CD14-positive monocyte (primary cell): ENCODE results near the gene ZNF423. TPM values are rescaled to one million over a fixed set of nuclear protein-coding genes. Genes with fewer than 3 reads are reported as not detected.
A peak's percentile ranks its signal among the peaks of the same experiment; 100 is the strongest.

Experiments used
- DNase-seq, 3 donors: peaks; one replicate each; pipeline ENCODE4 v3.0.0-alpha.2; 2011 to 2022
- H2AFZ ChIP-seq: 2 replicates; pipeline ENCODE4 v1.6.0; 2012; ENCODE audit warnings: mild to moderate bottlenecking, low read depth, low read length, inconsistent platforms; ENCODE audit not compliant: insufficient read depth, poor library complexity, severe bottlenecking
- H3K27ac ChIP-seq, 2 donors: 1 replicate in 1 of 2; 2 replicates in 1 of 2; pipeline ENCODE4 v1.5.1; 2012 to 2013; ENCODE audit warnings: low read length in 2 of 2, control low read depth in 1 of 2, inconsistent platforms in 1 of 2, low read depth in 1 of 2, mild to moderate bottlenecking in 1 of 2
- H3K27me3 ChIP-seq, 2 donors: one replicate each; pipeline versions ENCODE4 v1.6.0 to v1.6.1; 2011 to 2013; ENCODE audit warnings: low read length in 2 of 2; ENCODE audit not compliant: control insufficient read depth in 2 of 2, insufficient read depth in 2 of 2
- H3K36me3 ChIP-seq, 2 donors: replicated peaks in 1 of 2; 1 replicate in 1 of 2; 2 replicates in 1 of 2; pipeline versions ENCODE4 v1.5.1 to v1.6.1; 2012 to 2013; ENCODE audit warnings: low read length in 2 of 2, control low read depth in 1 of 2, inconsistent platforms in 1 of 2, mild to moderate bottlenecking in 1 of 2; ENCODE audit not compliant: insufficient read depth in 2 of 2, control insufficient read depth in 1 of 2
- H3K4me1 ChIP-seq, 2 donors: 1 replicate in 1 of 2; 2 replicates in 1 of 2; pipeline versions ENCODE4 v1.5.1 to v1.6.1; 2012 to 2013; ENCODE audit warnings: low read length in 2 of 2, control low read depth in 1 of 2, inconsistent platforms in 1 of 2, mild to moderate bottlenecking in 1 of 2, moderate library complexity in 1 of 2; ENCODE audit not compliant: insufficient read depth in 2 of 2, control insufficient read depth in 1 of 2
- H3K4me2 ChIP-seq: replicated peaks from 2 replicates; pipeline ENCODE3; 2012; ENCODE audit warnings: low read length, moderate library complexity, mild to moderate bottlenecking; ENCODE audit not compliant: poor library complexity, severe bottlenecking; ENCODE audit errors: extremely low read depth
- H3K4me3 ChIP-seq, 3 experiments: fragments of 200-600 bp in 1 of 3; sonication (generic) in 1 of 3; replicated peaks in 1 of 3; 1 replicate in 2 of 3; 2 replicates in 1 of 3; pipeline ENCODE4 v1.5.1; 2011 to 2013; ENCODE audit warnings: low read length in 3 of 3, mild to moderate bottlenecking in 3 of 3, control low read depth in 2 of 3, low read depth in 2 of 3, inconsistent platforms in 1 of 3, moderate library complexity in 1 of 3
- H3K79me2 ChIP-seq: 2 replicates; pipeline ENCODE4 v1.6.0; 2012; ENCODE audit warnings: mild to moderate bottlenecking, control low read depth, inconsistent platforms, low read length, moderate library complexity; ENCODE audit not compliant: insufficient read depth
- H3K9ac ChIP-seq: 2 replicates; pipeline ENCODE4 v1.6.0; 2017; ENCODE audit warnings: low read length, mild to moderate bottlenecking; ENCODE audit not compliant: insufficient read depth, poor library complexity, severe bottlenecking
- H3K9me3 ChIP-seq, 2 donors: replicated peaks in 1 of 2; 1 replicate in 1 of 2; 2 replicates in 1 of 2; pipeline versions ENCODE4 v1.5.1 to v1.6.1; 2012 to 2013; ENCODE audit warnings: low read length in 2 of 2, control low read depth in 1 of 2; ENCODE audit not compliant: control insufficient read depth in 1 of 2, insufficient read depth in 1 of 2
- H4K20me1 ChIP-seq: 2 replicates; pipeline ENCODE4 v1.6.0; 2012; ENCODE audit warnings: mild to moderate bottlenecking, low read length, control low read depth, moderate library complexity; ENCODE audit not compliant: insufficient read depth
- H3K27ac Mint-ChIP-seq, 7 donors: one replicate each; pipeline ENCODE4 v1.8.0; 2020; ENCODE audit warnings: mild to moderate bottlenecking in 7 of 7, mixed read lengths in 7 of 7, moderate library complexity in 6 of 7, inconsistent platforms in 2 of 7
- H3K27me3 Mint-ChIP-seq, 3 donors: one replicate each; pipeline ENCODE4 v1.8.0; 2021 to 2022; ENCODE audit warnings: low read depth in 3 of 3, mild to moderate bottlenecking in 3 of 3, mixed read lengths in 3 of 3, moderate library complexity in 3 of 3, inconsistent platforms in 1 of 3
- H3K36me3 Mint-ChIP-seq, 2 donors: one replicate each; pipeline ENCODE4 v1.8.0; 2020; ENCODE audit warnings: mixed read lengths in 2 of 2, inconsistent platforms in 1 of 2, mild to moderate bottlenecking in 1 of 2
- H3K4me1 Mint-ChIP-seq: one replicate; pipeline ENCODE4 v1.8.0; 2020; ENCODE audit warnings: mild to moderate bottlenecking, mixed read lengths
- H3K4me3 Mint-ChIP-seq, 2 donors: one replicate each; pipeline ENCODE4 v1.8.0; 2020; ENCODE audit warnings: mild to moderate bottlenecking in 2 of 2, mixed read lengths in 2 of 2, moderate library complexity in 1 of 2
- H3K9me3 Mint-ChIP-seq, 7 donors: one replicate each; pipeline ENCODE4 v1.8.0; 2020 to 2022; ENCODE audit warnings: mixed read lengths in 7 of 7, mild to moderate bottlenecking in 6 of 7, moderate library complexity in 6 of 7, inconsistent platforms in 2 of 7
- CTCF ChIP-seq: fragments of 200-600 bp; IDR thresholded peaks from one replicate; pipeline ENCODE4 v1.8.0; 2022; ENCODE audit warnings: antibody characterized with exemption, mild to moderate bottlenecking
- WGBS: methylation state at CpG from one replicate; pipeline ENCODE4 v1.1.5; 2013; ENCODE audit warnings: missing lambda C conversion rate; ENCODE audit not compliant: insufficient coverage; 5-methylcytosine and 5-hydroxymethylcytosine counted together
- intact Hi-C, 2 donors: fragments of 100-400 bp; cut with micrococcal nuclease; formaldehyde crosslinking; loops; one replicate each; pipeline versions ENCODE4 v1.15.0 to v1.15.1; 2023
- polyA plus RNA-seq, 3 donors: library from polyadenylated mRNA; depleted of rRNA in 1 of 3; unstranded in 2 of 3; stranded (reverse) in 1 of 3; fragments of 300-500 nt in 2 of 3; fragments of >200 nt in 1 of 3; fragmentation: Illumina TruSeq in 2 of 3; gene quantifications; 1 replicate in 2 of 3; 2 replicates in 1 of 3; pipeline ENCODE4 v1.2.3, GENCODE V29; 2012 to 2021

ZNF423 gene
- polyA plus RNA-seq, 3 donors: not detected

GRCh38 chr16:49574826-49575225 is 281.1 kb downstream of the ZNF423 start:
- H2AFZ ChIP-seq: peak overlapping the region; percentile 72
- H3K4me1 ChIP-seq: peaks cover 16 to 17% of the 10 kb centered on the region in 2 donors
- Mint-ChIP-seq H3K4me3 (no peak overlapping the region), H3K36me3 (no peaks in the 10 kb centered on the region), H3K4me1 (peaks cover 17% of the 10 kb centered on the region), H3K27ac (peak overlapping the region in 5 of 7 donors; percentile 21 to 89 (median 58)), H3K9me3 (peaks cover 0 to 11% (median 2%) of the 10 kb centered on the region in 7 donors), H3K27me3 (peaks cover 0 to 1% (median 0%) of the 10 kb centered on the region in 3 donors)
- no peaks in the 10 kb centered on the region for H3K79me2 ChIP-seq
- H3K27ac ChIP-seq: peak overlapping the region; percentile 13 to 17
- H4K20me1 ChIP-seq: no peaks in the 10 kb centered on the region
- no peaks in the 10 kb centered on the region for H3K9me3 ChIP-seq
- H3K9ac ChIP-seq: no peak overlapping the region
- 87% methylated on average over 10 of the region's 12 CpGs for WGBS
- H3K36me3 ChIP-seq: no peaks in the 10 kb centered on the region
- intact Hi-C loops: no loop called here
- H3K4me2 ChIP-seq: no peak overlapping the region
- DNase-seq: no peak
- H3K27me3 ChIP-seq: no peaks in the 10 kb centered on the region
- no peak overlapping the region for H3K4me3 ChIP-seq
- TF ChIP-seq CTCF: no peak

GRCh38 chr16:49567950-49568349 is 288.0 kb downstream of the ZNF423 start:
- Histone ChIP-seq H3K27ac (no peak overlapping the region), H3K4me1 (no peaks in the 10 kb centered on the region), H3K36me3 (no peaks in the 10 kb centered on the region), H3K79me2 (no peaks in the 10 kb centered on the region), H3K9me3 (no peaks in the 10 kb centered on the region), H3K9ac (no peak overlapping the region), H2AFZ (no peak overlapping the region), H3K27me3 (no peaks in the 10 kb centered on the region), H3K4me3 (no peak overlapping the region), H4K20me1 (no peaks in the 10 kb centered on the region), H3K4me2 (no peak overlapping the region)
- Mint-ChIP-seq H3K27me3 (peaks cover 0 to 4% (median 2%) of the 10 kb centered on the region in 3 donors), H3K27ac (no peak overlapping the region), H3K9me3 (peaks cover 0 to 6% (median 1%) of the 10 kb centered on the region in 7 donors), H3K36me3 (no peaks in the 10 kb centered on the region), H3K4me3 (no peak overlapping the region), H3K4me1 (no peaks in the 10 kb centered on the region)
- no peak for DNase-seq
- intact Hi-C loops: no loop called here
- WGBS: 100% methylated on average over 1 of the region's 1 CpG
- no peak for TF ChIP-seq CTCF
